ENCODE measurements around the gene PPP1R13L.
A peak's percentile ranks its signal among the peaks of the same experiment; 100 is the strongest.

Gene PPP1R13L, protein sequence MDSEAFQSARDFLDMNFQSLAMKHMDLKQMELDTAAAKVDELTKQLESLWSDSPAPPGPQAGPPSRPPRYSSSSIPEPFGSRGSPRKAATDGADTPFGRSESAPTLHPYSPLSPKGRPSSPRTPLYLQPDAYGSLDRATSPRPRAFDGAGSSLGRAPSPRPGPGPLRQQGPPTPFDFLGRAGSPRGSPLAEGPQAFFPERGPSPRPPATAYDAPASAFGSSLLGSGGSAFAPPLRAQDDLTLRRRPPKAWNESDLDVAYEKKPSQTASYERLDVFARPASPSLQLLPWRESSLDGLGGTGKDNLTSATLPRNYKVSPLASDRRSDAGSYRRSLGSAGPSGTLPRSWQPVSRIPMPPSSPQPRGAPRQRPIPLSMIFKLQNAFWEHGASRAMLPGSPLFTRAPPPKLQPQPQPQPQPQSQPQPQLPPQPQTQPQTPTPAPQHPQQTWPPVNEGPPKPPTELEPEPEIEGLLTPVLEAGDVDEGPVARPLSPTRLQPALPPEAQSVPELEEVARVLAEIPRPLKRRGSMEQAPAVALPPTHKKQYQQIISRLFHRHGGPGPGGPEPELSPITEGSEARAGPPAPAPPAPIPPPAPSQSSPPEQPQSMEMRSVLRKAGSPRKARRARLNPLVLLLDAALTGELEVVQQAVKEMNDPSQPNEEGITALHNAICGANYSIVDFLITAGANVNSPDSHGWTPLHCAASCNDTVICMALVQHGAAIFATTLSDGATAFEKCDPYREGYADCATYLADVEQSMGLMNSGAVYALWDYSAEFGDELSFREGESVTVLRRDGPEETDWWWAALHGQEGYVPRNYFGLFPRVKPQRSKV

DNA sequence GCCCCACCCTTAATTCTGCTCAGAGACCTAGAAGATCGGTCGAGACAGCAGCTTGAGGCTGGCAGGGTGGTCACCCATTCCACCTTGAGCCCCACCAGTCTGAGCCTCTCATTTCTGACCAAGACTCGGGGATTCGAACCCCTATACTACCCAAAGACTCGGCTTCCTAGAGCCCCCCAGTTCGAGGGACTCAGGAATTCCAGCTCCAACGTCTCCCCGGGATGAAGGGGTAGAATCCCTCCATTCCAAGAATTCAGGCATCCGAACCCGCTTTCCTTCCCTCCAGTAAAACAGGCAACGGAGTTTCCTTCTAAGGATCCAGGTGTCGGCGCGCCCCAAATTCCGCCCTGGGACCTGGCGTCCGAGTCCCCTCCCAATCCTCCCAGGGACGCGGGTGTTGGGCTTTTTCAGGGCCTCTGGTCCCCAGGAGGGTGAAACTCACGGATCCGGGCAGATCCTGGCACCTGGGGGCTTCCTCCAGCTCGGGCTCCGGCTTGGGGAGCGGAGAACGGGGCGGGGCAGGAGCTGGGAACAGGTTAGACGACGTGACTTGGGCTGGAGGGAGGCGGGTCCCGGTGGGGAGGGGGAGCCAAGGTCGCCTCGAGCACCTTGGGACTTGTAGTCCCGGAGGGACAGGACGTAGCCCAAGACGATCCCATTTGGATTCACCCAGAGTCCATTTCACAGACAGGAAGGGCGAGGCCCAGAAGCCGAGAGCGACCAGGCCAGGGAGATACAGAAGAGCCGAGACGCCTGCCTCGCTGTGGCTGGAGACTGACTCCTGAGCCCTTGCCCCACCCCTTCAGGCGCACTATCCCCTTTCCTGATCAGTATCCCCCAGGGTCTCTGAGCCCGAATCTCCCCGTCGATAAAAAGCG, at the start of gene PPP1R13L:
Gene PPP1R13L (minus strand): TSS at position 513 of the 878 bp plus-strand sequence. CDS start 6,751 bp downstream, outside the sequence.
- peak within 1 kb of the TSS; percentile 98 for H3K27ac ChIP-seq (ENCODE audit: poor library complexity, severe bottlenecking)
- peak; percentile 50 for ATAC-seq (ENCODE audit: low read depth)
- no peaks in the 10 kb centered on the region for H3K27me3 ChIP-seq (ENCODE audit: insufficient read depth, poor library complexity, severe bottlenecking)
- DNase-seq (ENCODE audit: low spot score): peak; percentile 97
- peaks cover 25% of the 10 kb centered on the region for H3K4me1 ChIP-seq (ENCODE audit: insufficient read depth, poor library complexity, severe bottlenecking)
- H3K36me3 ChIP-seq (ENCODE audit: low read depth): peaks cover 20% of the 10 kb centered on the region
- peak within 1 kb of the TSS; percentile 92 for H3K4me3 ChIP-seq (ENCODE audit: severe bottlenecking)
- H3K9me3 ChIP-seq (ENCODE audit: severe bottlenecking): no peaks in the 10 kb centered on the region
- TF ChIP-seq, protein P1, sequence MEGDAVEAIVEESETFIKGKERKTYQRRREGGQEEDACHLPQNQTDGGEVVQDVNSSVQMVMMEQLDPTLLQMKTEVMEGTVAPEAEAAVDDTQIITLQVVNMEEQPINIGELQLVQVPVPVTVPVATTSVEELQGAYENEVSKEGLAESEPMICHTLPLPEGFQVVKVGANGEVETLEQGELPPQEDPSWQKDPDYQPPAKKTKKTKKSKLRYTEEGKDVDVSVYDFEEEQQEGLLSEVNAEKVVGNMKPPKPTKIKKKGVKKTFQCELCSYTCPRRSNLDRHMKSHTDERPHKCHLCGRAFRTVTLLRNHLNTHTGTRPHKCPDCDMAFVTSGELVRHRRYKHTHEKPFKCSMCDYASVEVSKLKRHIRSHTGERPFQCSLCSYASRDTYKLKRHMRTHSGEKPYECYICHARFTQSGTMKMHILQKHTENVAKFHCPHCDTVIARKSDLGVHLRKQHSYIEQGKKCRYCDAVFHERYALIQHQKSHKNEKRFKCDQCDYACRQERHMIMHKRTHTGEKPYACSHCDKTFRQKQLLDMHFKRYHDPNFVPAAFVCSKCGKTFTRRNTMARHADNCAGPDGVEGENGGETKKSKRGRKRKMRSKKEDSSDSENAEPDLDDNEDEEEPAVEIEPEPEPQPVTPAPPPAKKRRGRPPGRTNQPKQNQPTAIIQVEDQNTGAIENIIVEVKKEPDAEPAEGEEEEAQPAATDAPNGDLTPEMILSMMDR (IDR thresholded peaks at IDR 0.05; ENCODE audit: poor library complexity, severe bottlenecking): no peak

DNA sequence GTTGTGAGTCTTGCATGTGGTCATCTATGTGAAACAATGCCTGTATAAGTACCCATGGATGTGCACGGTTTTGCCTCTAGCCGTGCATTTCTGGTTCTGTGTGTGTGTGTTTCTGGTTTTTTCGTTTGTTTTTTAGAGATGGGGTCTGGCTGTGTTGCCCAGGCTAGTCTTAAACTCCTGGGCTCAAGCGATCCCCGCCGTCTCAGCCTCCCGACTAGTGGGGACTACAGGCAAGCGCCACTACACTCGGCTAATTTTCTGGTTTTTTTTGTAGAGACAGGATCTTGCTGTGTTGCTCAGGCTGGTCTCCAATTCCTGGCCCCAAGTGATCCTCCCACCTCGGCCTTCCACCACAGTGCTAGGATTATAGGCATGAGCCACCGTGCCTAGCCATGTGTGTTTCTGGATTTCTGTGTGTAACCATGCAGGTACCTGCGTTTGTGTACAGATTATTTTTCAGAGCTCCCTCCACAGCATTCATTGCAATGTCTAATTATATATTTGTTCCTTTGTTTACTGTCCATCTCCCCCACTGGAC, 47.0 kb upstream of the PPP1R13L start:
- TF ChIP-seq, protein P1 (IDR thresholded peaks at IDR 0.05; ENCODE audit: poor library complexity, severe bottlenecking): no peak
- no peak for DNase-seq (ENCODE audit: low spot score)
- Histone ChIP-seq H3K4me1 (ENCODE audit: insufficient read depth, poor library complexity, severe bottlenecking) (peaks cover 48% of the 10 kb centered on the region), H3K9me3 (ENCODE audit: severe bottlenecking) (no peaks in the 10 kb centered on the region), H3K27me3 (ENCODE audit: insufficient read depth, poor library complexity, severe bottlenecking) (no peaks in the 10 kb centered on the region), H3K4me3 (ENCODE audit: severe bottlenecking) (no peak overlapping the region), H3K36me3 (ENCODE audit: low read depth) (no peaks in the 10 kb centered on the region), H3K27ac (ENCODE audit: poor library complexity, severe bottlenecking) (peak overlapping the region; percentile 90)
- ATAC-seq (ENCODE audit: low read depth): no peak

DNA sequence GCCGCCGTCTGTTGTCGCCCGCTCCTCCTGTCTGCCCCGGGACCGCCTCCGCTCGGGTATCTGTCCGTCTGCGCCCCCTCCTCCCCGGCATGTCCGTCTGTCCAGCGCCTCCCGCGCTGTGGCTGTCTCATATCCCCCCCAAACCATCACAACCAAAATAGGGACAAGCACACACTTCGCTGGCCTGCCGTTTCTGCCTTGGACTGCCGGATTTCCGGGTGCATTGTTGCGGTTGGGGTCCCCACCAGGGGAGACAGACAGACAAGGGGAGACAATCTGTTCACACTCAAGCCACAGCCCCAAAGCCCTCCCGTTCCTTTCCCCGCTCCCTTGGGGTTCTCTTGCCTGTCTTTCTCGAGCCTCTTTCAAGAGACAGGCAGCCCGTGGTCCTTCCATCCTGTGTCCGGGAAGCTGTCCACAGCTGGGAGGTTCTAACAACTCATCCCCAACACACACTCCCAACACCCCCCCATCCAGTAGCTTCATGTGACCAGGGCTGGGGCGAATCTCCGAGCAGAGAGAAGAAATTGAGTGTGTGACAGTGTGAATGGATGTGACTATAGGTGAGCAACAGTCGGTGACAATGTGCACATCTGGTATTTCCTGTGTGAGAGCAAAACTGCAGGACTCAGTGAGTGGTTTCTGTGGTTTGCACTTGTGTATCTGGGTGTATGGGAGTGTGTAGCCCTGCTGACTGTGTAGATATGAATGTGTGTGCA, 46.4 kb upstream of the PPP1R13L start:
- Histone ChIP-seq H3K36me3 (ENCODE audit: low read depth) (no peaks in the 10 kb centered on the region), H3K27me3 (ENCODE audit: insufficient read depth, poor library complexity, severe bottlenecking) (no peaks in the 10 kb centered on the region), H3K4me3 (ENCODE audit: severe bottlenecking) (peak overlapping the region; percentile 45), H3K9me3 (ENCODE audit: severe bottlenecking) (no peaks in the 10 kb centered on the region), H3K27ac (ENCODE audit: poor library complexity, severe bottlenecking) (peak overlapping the region; percentile 90), H3K4me1 (ENCODE audit: insufficient read depth, poor library complexity, severe bottlenecking) (peaks cover 52% of the 10 kb centered on the region)
- ATAC-seq (ENCODE audit: low read depth) (no peak), DNase-seq (ENCODE audit: low spot score) (no peak)
- TF ChIP-seq, protein P1 (IDR thresholded peaks at IDR 0.05; ENCODE audit: poor library complexity, severe bottlenecking): no peak

DNA sequence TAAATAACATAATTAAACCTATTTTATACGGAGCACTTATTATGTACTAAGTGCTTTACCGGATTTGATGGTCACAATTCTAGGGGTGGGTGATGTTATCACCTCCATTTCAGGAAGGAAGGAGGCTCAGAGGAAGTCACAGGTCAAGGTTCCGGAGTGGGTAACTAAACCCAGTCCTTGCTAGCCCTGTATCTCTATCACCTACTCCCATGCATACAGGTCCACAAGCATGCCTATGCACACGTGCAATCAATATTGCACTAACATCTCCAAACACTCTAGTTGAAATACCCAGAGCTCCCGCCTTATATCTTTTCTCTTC, 45.1 kb upstream of the PPP1R13L start:
- Histone ChIP-seq H3K27ac (ENCODE audit: poor library complexity, severe bottlenecking) (peak overlapping the region; percentile 90), H3K9me3 (ENCODE audit: severe bottlenecking) (no peaks in the 10 kb centered on the region), H3K4me1 (ENCODE audit: insufficient read depth, poor library complexity, severe bottlenecking) (peaks cover 45% of the 10 kb centered on the region), H3K4me3 (ENCODE audit: severe bottlenecking) (peak overlapping the region; percentile 45), H3K36me3 (ENCODE audit: low read depth) (no peaks in the 10 kb centered on the region), H3K27me3 (ENCODE audit: insufficient read depth, poor library complexity, severe bottlenecking) (no peaks in the 10 kb centered on the region)
- TF ChIP-seq, protein P1 (IDR thresholded peaks at IDR 0.05; ENCODE audit: poor library complexity, severe bottlenecking): no peak
- peak; percentile 21; the same call in 1 of the 3 replicates for ATAC-seq (ENCODE audit: low read depth)
- no peak for DNase-seq (ENCODE audit: low spot score)
